ENCODE results near the gene CRYBA4. TPM values are rescaled to one million over a fixed set of nuclear protein-coding genes. Genes with fewer than 3 reads are reported as not detected.

The CRYBA4 gene
- total RNA-seq, 2 experiments from 2014 or later = not detected

DNA sequence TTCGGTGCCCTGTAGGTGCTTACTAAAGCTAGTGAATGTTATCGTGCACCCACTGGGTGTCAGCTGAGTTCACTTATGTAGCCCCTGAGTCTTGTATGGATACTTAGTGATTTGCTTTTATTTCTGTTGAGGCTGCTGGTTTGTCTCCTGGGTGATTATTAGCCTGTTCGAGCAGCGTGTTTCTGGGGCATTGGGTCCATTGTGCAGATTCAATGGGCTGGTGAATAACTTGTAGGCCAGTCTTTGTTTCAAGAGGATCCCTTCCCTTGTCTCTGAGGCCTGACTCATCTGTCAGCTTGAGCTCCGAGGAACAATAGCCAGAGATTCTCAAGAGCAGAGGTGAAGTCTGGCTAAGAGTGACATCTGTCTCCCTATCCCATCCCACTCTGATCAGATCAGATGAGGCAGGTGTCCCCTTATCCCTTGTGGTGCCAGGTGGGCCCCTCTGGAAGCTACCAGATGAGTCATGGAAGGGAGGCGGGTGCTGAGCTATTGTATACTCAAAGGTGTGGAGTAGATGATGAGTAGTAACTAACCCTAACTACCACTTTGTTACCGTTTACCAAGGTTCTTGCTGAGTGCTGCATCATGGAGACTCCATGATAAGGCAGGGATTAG is 39.3 kb downstream of the CRYBA4 start:
- intact Hi-C loops (cut with DNase I, micrococcal nuclease) = no loop called here
- Histone ChIP-seq H3K27ac (ENCODE audit: low read depth in 1 of 2, low read length in 2 of 2) (no peak overlapping the region), H3K27me3 (ENCODE audit: control insufficient read depth in 1 of 2, insufficient read depth in 2 of 2, low read length in 2 of 2) (peaks cover 0 to 4% of the 10 kb centered on the region in 2 experiments), H3K4me1 (ENCODE audit: insufficient read depth, low read length) (peaks cover 43% of the 10 kb centered on the region), H3K36me3 (ENCODE audit: insufficient read depth, low read length) (no peaks in the 10 kb centered on the region), H3K4me3 (ENCODE audit: low read length) (no peak overlapping the region), H3K9me3 (ENCODE audit: control insufficient read depth in 1 of 2, insufficient read depth in 1 of 2, low read length in 2 of 2) (no peaks in the 10 kb centered on the region)
- DNase-seq = no peak
- TF ChIP-seq, protein P1, sequence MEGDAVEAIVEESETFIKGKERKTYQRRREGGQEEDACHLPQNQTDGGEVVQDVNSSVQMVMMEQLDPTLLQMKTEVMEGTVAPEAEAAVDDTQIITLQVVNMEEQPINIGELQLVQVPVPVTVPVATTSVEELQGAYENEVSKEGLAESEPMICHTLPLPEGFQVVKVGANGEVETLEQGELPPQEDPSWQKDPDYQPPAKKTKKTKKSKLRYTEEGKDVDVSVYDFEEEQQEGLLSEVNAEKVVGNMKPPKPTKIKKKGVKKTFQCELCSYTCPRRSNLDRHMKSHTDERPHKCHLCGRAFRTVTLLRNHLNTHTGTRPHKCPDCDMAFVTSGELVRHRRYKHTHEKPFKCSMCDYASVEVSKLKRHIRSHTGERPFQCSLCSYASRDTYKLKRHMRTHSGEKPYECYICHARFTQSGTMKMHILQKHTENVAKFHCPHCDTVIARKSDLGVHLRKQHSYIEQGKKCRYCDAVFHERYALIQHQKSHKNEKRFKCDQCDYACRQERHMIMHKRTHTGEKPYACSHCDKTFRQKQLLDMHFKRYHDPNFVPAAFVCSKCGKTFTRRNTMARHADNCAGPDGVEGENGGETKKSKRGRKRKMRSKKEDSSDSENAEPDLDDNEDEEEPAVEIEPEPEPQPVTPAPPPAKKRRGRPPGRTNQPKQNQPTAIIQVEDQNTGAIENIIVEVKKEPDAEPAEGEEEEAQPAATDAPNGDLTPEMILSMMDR (IDR thresholded peaks at IDR 0.05) = no peak
- Mint-ChIP-seq H3K4me1 (ENCODE audit: low read depth) (peaks cover 32% of the 10 kb centered on the region), H3K27me3 (peaks cover 32% of the 10 kb centered on the region), H3K4me3 (no peak overlapping the region), H3K27ac (no peak overlapping the region), H3K9me3 (no peaks in the 10 kb centered on the region), H3K36me3 (ENCODE audit: low read depth) (no peaks in the 10 kb centered on the region)
- POLR2A ChIA-PET = interaction anchor here (2.2 kb wide), 1 partner anchor 10 kb away, joined by 5 read pairs; no protein-coding TSS in a partner anchor
- CTCF ChIA-PET = interaction anchor here (1.2 kb wide), 1 partner anchor 11 kb away, joined by 4 read pairs; no protein-coding TSS in a partner anchor
- no peak for ATAC-seq (ENCODE audit: poor library complexity)

DNA sequence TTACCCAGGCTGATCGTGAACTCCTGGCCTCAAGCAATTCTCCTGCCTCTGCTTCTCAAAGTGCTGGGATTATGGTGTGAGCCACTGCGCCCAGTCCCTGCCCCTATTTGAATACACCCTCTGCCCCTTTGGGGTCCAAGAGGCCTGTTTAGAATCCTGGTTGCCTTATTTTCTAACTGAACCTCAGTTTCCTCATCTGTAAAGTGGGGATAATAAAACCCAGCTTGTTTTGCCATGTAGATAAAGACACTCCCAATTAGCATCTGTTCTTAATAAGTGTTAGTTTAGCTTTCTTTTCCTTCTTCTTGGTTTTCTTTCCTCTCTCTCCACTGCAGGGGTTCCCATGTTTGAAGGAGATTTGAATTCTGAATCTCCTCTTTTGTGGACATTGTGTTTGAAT is 40.4 kb downstream of the CRYBA4 start:
- Histone ChIP-seq H3K9me3 (ENCODE audit: control insufficient read depth in 1 of 2, insufficient read depth in 1 of 2, low read length in 2 of 2) (no peaks in the 10 kb centered on the region), H3K4me3 (ENCODE audit: low read length) (no peak overlapping the region), H3K36me3 (ENCODE audit: insufficient read depth, low read length) (no peaks in the 10 kb centered on the region), H3K4me1 (ENCODE audit: insufficient read depth, low read length) (peaks cover 38% of the 10 kb centered on the region), H3K27me3 (ENCODE audit: control insufficient read depth in 1 of 2, insufficient read depth in 2 of 2, low read length in 2 of 2) (peaks cover 0 to 4% of the 10 kb centered on the region in 2 experiments), H3K27ac (ENCODE audit: low read depth in 1 of 2, low read length in 2 of 2) (no peak overlapping the region)
- DNase-seq (no peak), ATAC-seq (ENCODE audit: poor library complexity) (no peak)
- H3K4me1 Mint-ChIP-seq (ENCODE audit: low read depth) = peaks cover 32% of the 10 kb centered on the region
- no peaks in the 10 kb centered on the region for H3K9me3 Mint-ChIP-seq
- intact Hi-C loops (cut with DNase I, micrococcal nuclease) = no loop called here
- ChIA-PET POLR2A (interaction anchor here (2.2 kb wide), 1 partner anchor 9 kb away, joined by 5 read pairs; no protein-coding TSS in a partner anchor), CTCF (interaction anchor here (0.8 kb wide), 1 partner anchor 11 kb away, joined by 3 read pairs; no protein-coding TSS in a partner anchor)
- no peak overlapping the region for H3K4me3 Mint-ChIP-seq
- TF ChIP-seq, protein P1 (IDR thresholded peaks at IDR 0.05) = no peak
- no peaks in the 10 kb centered on the region for H3K36me3 Mint-ChIP-seq (ENCODE audit: low read depth)
- peaks cover 28% of the 10 kb centered on the region for H3K27me3 Mint-ChIP-seq
- no peak overlapping the region for H3K27ac Mint-ChIP-seq

DNA sequence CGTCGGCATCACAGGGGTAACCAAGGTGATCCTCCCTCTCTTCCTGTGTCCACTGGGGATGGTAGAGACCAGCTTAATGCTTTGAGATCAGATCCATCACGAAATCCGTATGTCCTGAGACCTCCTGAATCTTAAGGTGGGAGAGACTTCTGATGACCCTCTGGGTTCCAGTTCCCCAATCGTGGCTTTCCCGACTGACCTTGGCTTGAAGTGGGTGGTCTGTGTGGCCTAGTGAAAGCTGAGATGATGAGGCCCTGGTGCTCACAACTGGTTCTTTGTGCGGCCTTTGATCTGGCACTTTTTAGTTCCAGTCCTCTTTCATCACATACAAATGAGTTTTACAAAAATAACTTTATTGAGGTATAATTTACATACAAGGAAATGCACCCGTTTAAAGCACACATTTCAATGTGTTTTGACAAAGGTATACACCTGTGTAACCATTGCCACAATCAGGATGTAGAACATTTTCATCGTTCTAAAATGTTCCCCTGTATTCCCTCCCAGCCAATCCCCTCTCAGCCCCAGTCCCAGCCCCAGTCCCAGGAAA is 41.7 kb downstream of the CRYBA4 start:
- Mint-ChIP-seq H3K4me3 (no peak overlapping the region), H3K9me3 (no peaks in the 10 kb centered on the region), H3K36me3 (ENCODE audit: low read depth) (no peaks in the 10 kb centered on the region), H3K27ac (no peak overlapping the region), H3K27me3 (peaks cover 15% of the 10 kb centered on the region), H3K4me1 (ENCODE audit: low read depth) (peaks cover 20% of the 10 kb centered on the region)
- Histone ChIP-seq H3K4me3 (ENCODE audit: low read length) (no peak overlapping the region), H3K27ac (ENCODE audit: low read depth in 1 of 2, low read length in 2 of 2) (no peak overlapping the region), H3K9me3 (ENCODE audit: control insufficient read depth in 1 of 2, insufficient read depth in 1 of 2, low read length in 2 of 2) (no peaks in the 10 kb centered on the region), H3K4me1 (ENCODE audit: insufficient read depth, low read length) (peaks cover 25% of the 10 kb centered on the region), H3K27me3 (ENCODE audit: control insufficient read depth in 1 of 2, insufficient read depth in 2 of 2, low read length in 2 of 2) (no peaks in the 10 kb centered on the region), H3K36me3 (ENCODE audit: insufficient read depth, low read length) (peaks cover 2% of the 10 kb centered on the region)
- intact Hi-C loops (cut with DNase I, micrococcal nuclease) = no loop called here
- ATAC-seq (ENCODE audit: poor library complexity) = no peak
- TF ChIP-seq, protein P1 (IDR thresholded peaks at IDR 0.05) = no peak
- ChIA-PET CTCF (no interaction called here), POLR2A (no interaction called here)
- DNase-seq = no peak
